Activated CD8-positive, alpha-beta memory T cell treated with anti-CD3 and anti-CD28 coated beads, Interleukin-2, amount 50 U/mL, for 24 hours (primary cell): Measurements from ENCODE around the gene HOXC5.

Source experiments
- DNase-seq: peaks from one replicate; pipeline ENCODE4 v3.0.0-alpha.2; 2020; ENCODE audit errors: extremely low read depth

Gene HOXC5

DNA sequence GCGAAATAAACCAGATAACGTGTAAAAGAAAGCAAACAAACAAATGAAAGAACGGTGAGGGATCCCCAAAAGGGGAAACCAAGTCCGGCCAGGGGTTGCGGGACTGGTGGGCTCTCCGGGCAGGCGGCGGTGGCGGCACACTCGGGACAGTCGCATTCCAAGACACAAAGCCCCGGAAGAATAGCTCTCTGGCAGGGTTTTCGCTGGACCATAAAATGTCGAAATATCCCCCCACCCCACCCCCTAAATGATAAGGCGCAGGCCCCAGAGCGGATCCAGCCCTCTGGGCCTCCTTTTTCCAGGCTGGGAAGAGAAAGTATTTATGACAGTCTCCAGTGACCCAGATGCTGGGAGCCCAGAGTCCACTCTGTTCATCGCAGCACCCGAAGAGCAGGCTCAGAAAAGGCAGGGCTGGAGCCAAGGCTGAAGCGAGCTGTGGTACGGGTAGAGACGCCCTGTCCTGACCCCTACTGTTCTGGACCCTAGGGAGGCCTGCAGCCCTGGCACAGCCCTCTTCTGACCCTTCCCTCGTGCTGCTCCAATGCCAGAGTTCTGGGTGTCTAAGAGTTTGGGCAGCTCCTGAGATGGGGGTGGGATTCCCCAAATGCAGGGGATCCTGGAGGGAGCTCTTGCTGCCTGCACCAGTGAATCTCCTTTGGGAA, 26.2 kb upstream of the HOXC5 start:
- no peak for DNase-seq

DNA sequence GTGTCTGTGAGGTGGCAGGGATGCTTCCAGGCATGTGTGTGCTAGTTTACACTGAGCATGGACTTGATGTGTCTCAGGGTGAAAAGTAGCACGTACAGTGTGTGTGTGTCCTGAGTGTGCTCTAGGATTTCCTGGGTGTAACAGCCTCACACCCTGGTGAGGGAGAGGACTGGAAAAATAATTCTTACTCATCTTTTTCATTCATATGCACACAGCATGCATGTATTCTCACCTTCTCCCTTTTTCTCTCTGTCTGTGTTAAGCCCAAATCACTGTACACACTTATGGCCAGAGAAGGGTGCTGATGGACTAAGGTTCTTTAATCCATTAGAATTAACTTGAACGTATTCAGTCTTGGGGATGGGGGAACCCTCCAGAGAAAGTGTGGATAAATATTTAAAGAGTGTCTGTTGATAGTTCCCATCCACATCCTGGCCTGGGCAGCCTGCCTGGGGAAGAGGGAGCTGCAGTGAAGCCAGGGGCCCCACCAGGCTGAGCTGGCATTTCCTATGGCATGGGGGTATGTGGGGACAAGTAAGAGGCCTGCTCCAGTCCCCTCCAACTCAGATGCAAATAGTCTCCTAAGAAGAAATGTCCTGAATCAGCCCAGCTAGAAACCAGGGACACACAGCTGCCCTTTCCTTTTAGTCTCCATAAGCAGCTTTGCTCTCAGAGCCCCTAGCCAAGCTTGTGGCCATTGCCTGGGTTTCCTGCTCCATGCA, 25.2 kb upstream of the HOXC5 start:
- no peak for DNase-seq

DNA sequence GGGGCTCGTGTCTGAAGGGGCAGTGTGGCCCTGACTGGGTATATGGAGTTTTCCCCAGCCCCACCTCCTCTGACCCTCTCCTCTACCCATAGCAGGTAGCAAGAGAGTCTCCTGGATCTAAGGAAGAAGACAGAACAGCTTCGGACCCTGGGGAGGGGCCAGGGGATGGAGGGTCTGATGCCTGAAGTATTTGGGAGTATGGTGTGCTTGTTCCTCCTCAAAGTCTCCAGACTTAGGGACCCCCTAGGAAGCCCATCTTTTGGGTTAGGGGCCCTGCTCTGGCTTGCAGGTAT, 24.6 kb upstream of the HOXC5 start:
- no peak for DNase-seq

DNA sequence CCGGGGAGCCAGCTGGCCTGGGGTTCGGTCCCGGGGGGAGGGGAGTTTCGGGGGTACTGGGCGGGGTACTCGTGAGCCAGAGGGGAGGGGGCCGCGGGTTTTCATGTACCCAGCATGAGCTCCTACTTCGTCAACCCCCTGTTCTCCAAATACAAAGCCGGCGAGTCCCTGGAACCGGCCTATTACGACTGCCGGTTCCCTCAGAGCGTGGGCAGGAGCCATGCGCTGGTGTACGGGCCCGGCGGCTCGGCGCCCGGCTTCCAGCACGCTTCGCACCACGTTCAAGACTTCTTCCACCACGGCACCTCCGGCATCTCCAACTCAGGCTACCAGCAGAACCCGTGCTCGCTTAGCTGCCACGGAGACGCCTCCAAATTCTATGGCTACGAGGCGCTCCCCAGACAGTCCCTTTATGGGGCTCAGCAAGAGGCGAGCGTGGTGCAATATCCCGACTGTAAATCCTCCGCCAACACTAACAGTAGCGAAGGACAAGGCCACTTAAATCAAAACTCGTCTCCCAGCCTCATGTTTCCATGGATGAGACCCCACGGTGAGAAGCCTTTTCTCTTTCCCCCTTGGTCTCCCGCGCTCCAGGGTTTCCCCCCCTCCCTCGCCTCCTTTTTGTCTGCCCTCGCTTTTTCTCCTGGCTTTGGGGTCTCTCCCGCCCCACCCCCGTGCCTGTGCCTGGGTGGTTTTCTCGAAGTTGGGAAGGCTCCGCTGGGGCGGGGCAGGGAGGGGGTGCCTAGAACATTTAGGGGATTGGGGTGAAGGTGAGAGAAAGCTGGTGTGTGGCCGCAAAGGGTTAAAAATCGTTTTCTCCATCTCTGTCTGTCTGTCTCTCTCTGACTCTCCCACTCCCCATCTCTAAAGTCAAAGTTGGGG, 23.4 kb upstream of the HOXC5 start:
- no peak for DNase-seq

DNA sequence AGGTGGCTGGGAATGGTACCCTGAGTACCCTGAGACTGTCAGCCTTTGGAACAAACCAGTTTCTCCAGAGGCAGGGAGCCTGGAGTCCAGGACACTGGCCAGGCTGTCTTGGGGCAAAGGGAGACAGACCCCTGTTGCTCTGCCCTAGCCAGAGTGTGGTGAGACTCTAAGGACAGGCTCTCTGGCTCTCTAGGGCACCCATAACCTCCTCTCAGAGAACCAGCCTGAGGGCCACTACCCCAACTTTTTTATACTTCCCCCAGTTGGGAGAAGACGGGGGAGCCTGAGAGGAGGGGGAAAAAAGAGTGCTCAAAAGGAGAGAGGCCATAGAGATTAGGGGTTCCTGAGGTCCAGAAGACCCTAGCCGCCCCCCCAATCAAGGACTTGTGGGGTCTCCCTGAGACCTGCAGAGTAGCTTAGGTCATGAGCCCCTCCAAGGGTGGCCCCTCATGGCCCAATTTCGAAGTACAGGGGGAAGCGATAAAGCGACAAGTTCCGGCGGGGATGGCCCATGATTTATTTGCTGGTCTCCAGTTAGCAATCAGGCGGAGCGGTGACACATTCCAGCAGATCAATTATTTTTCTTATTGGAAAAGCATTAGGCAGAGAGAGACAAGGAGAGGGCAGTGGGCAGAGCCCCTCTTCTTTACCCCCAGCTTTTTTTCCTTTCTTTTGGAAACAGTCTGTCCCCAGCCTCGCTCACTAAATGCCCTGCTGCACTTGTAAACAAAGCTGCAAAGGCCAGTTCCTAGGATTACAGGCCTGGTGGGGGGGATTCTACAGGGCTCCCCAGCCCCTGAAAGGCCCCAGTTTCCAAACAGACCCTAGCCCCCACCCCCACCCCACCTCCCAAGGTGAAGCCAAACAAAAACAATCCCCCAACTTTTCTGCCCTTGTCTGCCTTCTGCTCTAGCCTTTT, 22.5 kb upstream of the HOXC5 start:
- no peak for DNase-seq

DNA sequence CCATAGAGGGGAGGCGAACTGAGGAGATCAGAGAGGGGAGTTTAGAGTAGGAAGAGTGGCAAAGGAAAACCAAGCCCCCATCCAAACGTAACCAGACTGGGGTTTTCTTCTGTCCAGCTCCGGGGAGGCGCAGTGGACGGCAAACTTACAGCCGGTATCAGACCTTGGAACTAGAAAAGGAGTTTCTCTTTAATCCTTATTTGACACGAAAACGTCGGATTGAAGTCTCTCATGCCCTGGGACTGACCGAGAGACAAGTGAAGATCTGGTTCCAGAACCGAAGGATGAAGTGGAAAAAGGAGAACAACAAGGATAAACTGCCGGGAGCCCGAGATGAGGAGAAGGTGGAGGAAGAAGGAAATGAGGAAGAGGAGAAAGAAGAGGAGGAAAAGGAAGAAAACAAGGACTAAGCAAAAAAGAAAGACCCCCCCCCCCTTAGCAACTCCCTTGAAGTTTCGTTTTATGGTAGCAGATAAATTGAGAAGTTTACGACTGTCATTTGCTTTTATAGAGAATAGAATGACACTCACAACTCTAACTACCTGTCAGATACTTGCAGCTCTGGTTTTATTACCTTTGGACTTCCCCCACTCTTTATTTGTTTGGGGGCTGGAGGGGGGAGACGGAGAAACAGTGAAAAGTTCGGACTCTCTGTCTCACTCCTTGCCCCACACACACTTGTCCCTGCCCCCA, 21.7 kb upstream of the HOXC5 start:
- DNase-seq: no peak

DNA sequence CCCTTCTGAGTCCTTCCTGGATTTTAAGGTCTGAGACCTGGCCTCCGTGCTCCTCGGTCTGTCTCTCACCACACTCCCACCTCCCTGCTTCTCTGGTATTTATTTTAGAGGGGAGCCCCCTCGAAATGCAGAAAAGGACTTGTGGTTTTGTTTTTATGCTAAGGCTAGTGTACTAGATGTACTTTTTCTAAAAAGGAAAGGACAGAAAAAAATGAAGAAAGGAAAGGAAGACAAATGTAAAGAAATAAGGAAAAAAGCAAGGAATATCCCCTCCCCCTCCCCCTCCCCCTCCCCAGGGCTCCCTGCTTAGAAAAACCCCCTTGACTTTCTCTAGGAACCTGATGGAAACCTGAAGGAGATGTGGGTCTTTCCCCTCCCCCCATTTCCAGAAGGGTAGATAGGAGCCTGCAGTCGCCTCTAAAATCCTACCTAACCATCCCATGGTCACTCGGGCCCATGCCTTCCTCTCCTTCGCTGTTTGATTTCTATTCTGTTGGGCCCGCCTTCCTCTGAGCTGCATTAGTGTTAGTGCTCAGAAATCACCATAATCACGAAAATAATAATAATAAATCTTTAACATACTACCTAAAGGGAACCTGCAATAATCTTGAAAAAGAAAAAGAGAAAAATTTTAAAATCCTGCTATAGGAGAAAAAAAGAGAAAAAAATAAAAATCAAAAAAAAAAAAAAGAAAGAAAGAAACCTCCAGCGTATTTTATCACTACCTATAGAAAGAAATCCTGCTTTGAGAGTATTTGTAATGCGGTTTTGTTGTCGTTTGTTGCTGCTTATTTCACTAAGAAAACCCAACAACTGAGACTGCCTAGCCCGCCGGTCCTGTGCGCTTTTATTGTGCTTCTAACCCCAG, 21.0 kb upstream of the HOXC5 start:
- DNase-seq: no peak

DNA sequence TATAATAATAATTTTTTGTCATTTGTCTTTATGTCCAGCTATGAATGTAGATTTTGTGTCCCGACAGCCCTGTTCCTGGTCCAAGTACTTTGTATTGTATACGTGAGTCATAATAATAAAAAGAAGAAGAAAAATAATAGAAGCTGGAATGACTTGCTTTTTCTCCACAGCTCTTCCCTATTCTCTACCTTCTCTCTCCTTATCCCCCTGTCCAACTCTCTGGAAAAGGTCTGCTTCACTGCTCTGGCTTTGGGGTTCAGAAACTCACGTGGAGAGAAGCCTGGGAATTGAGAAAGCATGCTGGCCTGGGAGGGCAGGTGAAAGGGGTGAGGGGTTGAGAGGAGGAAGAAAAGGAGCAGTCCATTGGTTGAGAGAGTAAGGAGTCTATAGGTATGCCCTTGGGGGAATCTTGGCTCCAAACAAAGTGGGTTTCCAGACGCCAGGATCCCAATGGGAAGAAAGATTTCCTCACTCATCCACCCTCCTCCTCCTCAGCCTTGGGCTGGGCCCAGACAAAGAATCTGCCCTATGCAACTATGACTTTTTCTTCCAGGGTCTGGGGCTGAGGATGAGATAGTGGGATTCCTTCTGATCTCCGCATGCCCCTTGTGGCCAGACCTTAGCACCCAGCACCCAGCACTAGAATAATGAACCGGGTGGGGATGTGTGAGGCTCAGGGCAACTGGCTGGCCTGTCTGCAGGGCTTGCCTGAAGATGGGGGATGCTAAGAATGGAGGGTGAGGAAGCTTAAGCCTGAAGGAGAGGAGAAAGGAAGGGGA, 20.0 kb upstream of the HOXC5 start:
- DNase-seq: no peak

DNA sequence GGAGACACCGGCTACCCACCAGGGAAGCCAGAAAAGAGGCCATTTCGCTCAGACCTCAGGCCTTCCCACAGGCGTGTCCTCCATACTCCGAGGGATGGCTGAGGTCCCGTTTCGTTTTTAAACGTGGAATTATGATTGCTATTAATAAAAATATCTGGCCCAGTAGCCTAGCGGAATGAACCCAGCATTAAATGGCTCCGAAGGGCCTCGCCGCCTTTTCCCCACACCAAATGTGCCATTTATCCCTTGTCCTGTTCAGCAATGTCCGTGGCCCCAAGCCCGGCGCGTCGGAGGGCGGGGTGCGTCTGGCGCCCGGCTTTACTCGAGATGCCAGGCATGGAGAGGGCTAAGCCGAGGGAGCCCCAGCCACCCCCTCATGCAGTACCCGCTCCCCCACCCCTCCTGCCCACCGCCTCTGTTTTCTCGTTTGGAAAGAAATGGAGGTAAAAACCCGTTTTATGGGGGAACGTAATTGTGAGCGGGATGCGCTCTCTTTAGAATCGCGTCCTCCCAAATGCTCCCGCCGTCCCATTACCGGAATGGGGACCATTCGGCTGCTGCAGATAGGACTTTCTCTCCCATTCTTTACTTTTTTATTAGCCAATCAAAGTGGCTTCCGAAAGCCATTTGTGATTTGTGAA, 18.4 kb upstream of the HOXC5 start:
- no peak for DNase-seq

DNA sequence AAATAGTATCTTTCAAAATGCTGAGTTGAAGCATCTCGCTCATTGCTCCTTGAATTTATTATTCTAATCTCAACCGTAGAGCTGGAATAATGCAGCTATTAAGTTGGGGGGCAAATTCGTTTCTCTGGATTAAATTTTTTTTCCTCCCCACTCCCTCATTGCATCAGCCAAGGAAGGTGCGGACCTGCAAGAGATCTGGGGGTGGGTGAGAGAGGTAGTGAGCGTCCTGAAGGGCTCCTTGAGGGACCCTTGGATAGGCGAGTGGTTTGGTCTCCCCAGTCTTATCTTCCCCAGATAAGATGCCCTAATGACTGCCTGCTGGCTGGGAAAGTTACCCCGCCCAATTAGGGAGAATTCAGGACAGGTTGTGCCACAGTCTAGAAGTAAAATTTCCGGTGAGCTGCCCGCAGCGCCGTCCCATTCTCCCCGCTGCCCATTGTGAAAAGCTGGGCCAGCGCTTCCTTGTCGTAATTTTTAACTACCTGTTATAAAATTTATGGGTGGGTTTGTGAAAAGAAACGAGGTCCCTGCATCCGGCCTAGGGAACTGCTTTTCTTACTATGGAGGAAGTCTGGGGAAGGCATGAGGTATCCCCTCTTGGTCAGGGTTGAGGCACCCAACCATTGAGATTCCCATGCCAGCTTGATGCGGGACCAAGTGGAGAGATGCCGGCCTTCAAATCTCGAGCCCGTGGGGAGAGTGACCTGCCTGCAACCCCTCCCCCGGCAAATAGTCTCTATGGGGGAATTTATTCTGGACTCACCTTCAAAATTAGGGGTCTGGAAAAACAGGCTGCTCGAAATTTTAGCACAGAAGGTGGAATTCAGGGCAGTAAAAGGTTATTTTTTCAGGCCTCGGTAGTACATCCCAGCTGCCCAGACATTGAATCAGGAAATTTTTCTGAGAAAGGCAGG, 17.6 kb upstream of the HOXC5 start:
- DNase-seq: no peak

DNA sequence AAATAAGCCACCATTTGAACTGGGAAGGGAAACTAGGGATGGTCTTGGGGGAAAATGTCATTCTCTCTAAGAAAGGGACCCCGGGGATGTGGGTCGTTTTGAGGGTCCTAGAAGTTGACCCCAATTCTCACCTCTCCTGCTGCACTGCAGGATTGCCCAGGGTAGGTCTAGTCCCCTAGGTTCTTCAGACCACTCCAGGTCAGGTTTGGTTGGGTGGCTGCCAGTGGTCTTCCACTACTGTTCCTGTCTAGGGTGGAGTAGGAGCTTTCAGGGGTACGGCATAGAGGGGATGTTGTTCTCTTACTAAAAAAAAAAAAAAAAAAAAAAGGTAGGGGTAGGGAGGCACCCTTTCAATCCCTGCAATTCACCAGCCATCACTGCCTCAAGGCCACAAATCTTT, 16.8 kb upstream of the HOXC5 start:
- no peak for DNase-seq

DNA sequence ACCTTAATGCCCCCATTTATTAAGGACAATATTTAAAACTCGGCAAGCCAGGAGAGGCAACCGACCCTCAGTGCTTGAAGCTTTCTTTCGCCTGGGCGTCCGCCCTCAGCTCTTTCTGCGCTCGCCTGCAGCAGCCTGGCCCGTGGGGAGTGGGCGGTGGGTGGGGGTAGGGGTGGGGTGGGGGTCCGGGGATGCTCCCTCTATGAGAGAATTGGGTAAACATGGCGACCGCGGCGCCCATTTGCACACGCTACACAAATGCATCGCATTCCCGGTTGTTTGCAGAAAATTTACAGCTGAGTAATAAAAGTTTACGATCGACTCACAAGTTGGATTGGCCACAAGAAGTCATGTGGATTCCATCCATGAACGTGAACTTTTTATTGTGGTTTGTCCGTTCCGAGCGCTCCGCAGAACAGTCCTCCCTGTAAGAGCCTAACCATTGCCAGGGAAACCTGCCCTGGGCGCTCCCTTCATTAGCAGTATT, 16.3 kb upstream of the HOXC5 start:
- DNase-seq: no peak

DNA sequence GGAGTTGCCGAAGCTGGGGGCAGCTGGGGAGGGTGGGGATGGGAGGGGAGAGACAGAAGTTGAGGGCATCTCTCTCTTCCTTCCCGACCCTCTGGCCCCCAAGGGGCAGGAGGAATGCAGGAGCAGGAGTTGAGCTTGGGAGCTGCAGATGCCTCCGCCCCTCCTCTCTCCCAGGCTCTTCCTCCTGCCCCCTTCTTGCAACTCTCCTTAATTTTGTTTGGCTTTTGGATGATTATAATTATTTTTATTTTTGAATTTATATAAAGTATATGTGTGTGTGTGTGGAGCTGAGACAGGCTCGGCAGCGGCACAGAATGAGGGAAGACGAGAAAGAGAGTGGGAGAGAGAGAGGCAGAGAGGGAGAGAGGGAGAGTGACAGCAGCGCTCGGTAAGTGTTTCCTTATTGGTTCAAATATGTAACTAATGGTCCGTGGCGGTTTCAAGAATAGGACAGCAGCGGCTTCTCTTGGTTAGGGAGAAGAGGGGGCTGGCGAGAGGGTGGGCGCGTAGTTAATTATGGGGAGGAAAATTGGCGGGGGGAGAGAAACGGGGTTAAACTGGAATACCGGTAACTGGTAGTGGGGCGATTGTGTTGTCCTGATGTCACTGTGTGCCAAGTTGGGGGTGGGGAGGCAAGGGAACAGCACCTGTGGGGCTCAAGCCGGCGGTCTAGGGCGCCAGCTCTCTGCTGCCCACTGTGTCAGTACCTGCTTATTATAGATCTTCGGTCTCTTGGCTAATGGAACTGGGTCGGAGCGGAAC, 15.6 kb upstream of the HOXC5 start:
- DNase-seq: no peak

DNA sequence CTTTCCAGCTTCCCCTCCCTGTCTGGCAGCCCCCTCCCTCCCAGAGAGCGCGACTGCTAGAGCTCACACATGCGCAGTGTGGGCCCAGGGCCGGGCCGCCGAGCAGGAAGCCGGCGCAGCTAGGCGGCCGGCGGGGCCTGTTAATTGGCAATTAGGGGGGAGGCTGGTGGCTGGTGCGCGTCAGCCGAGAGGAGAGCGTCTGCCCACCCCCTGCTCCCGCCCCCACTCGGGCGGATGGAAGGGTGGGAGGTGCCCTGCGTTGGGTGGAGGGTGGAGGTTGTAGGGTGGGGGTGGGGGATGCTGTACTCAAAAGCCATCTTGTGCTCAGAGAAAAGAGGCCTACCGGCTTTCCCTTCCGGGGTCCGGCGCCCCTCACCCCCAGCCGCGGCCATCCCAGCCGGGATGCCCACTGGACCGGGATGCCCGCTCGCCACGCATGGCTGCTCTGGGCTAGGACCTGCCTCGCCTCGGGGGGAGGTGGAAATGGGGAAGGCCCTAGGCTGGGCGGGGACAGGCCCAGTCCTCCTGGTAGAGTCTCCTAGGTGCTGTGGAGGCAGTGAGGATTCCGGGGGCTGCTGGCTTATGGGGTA, 14.9 kb upstream of the HOXC5 start:
- DNase-seq: no peak

DNA sequence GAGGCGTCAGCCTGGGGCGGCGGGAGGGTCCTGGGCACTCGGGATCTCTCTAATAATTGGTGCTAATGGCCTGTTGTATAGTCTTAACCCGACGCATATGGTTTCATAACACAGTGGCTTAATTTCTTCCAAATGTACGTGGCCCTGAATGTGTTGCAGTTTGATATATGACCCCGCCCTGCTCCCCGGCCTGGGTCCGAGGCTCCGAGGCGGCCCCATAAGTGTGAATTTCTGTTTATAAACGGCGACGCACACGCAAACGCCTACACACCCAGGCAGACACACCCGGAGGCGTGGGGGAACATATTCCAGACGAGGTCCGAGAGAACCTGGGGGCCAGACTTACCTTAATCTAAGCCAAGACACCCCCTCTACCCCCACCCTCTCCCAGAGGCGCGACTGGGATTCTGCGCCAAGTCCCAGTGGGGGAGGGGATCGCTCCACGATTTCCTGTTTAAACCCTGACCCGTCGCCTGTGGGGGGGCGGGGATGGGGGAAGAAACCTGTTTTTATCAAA, 14.3 kb upstream of the HOXC5 start:
- no peak for DNase-seq

DNA sequence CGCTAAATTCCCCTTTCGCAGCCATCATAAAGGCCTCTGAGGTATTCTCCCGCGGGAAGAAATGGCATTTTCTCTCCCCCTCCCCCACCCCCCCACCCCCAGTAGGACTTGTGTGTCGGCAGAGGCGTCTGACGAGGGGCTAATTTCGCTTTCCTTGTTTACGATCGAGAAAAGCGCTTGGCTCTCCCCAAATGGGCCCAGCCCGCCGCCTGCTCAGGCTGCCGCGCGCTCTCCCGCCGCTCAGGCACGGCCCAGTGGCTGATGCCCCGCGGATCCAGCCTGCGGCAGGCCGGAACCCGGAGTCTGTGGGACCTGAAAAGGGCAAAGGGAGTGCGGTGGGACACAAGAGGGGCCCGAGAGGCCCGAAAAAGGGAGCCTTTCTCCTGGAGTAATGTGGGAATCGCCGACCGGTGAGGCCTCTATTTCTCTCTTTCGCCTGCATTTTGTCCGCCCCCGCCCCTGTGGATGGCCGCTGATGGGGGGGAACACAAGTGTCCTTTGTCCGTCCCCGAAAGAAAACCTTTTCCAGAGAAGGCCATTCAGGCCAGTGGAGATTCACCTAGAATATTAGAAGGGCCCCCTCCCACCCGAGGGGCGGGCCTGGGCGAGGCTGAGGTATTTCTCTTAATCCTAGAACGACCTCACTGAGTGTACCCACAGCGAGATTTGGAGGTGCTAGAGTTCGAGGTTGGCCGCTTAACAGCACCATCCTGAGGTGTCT, 13.6 kb upstream of the HOXC5 start:
- DNase-seq: no peak
